H9 (cell line): ENCODE measurements around the gene PSMA3. TPM values are rescaled to one million over a fixed set of nuclear protein-coding genes. Genes with fewer than 3 reads are reported as not detected.

ENCODE experiments used
- DNase-seq: peaks from one replicate; pipeline ENCODE4 v3.0.0-alpha.2; 2017
- H2AFZ ChIP-seq: one replicate; pipeline ENCODE4 v1.6.1; 2013; ENCODE audit warnings: mild to moderate bottlenecking, low read length, control low read depth, moderate library complexity
- H2AK5ac ChIP-seq: 2 replicates; pipeline ENCODE4 v1.6.1; 2013; ENCODE audit warnings: low read length, control low read depth, mixed read lengths; ENCODE audit not compliant: insufficient read length
- H2BK120ac ChIP-seq: one replicate; pipeline ENCODE4 v1.6.1; 2013; ENCODE audit warnings: low read depth, mild to moderate bottlenecking, low read length, control low read depth, inconsistent platforms; ENCODE audit not compliant: poor library complexity, severe bottlenecking
- H2BK12ac ChIP-seq: 2 replicates; pipeline ENCODE4 v1.6.1; 2013; ENCODE audit warnings: low read length, control low read depth, mixed read lengths, low read depth; ENCODE audit not compliant: insufficient read length
- H2BK15ac ChIP-seq: 2 replicates; pipeline ENCODE4 v1.6.1; 2013; ENCODE audit warnings: low read depth, low read length, control low read depth
- H2BK20ac ChIP-seq: one replicate; pipeline ENCODE4 v1.6.1; 2013; ENCODE audit warnings: low read depth, mild to moderate bottlenecking, low read length, control low read depth, inconsistent platforms; ENCODE audit not compliant: poor library complexity, severe bottlenecking
- H2BK5ac ChIP-seq: 2 replicates; pipeline ENCODE4 v1.6.1; 2013; ENCODE audit warnings: low read length, control low read depth, mixed read lengths; ENCODE audit not compliant: insufficient read length
- H3K14ac ChIP-seq: 2 replicates; pipeline ENCODE4 v1.6.1; 2013; ENCODE audit warnings: low read length, control low read depth; ENCODE audit not compliant: insufficient read depth
- H3K18ac ChIP-seq: 2 replicates; pipeline ENCODE4 v1.6.1; 2013; ENCODE audit warnings: low read depth, mild to moderate bottlenecking, mixed read lengths, low read length, control low read depth; ENCODE audit not compliant: insufficient read length
- H3K23ac ChIP-seq: 2 replicates; pipeline ENCODE4 v1.6.1; 2013; ENCODE audit warnings: low read length, control low read depth, mixed read lengths, low read depth; ENCODE audit not compliant: insufficient read length
- H3K23me2 ChIP-seq: 2 replicates; pipeline ENCODE4 v1.6.1; 2013; ENCODE audit warnings: low read depth, mild to moderate bottlenecking, mixed read lengths, low read length, control low read depth; ENCODE audit not compliant: insufficient read length, poor library complexity, severe bottlenecking
- H3K27ac ChIP-seq: 2 replicates; pipeline ENCODE4 v1.5.1; 2013; ENCODE audit warnings: low read length, control low read depth, mixed read lengths, low read depth; ENCODE audit not compliant: insufficient read length
- H3K27me3 ChIP-seq: 2 replicates; pipeline ENCODE4 v1.6.1; 2013; ENCODE audit warnings: low read length, control low read depth, inconsistent platforms; ENCODE audit not compliant: insufficient read depth
- H3K4ac ChIP-seq: 2 replicates; pipeline ENCODE4 v1.6.1; 2013; ENCODE audit warnings: low read depth, mild to moderate bottlenecking, control low read depth, inconsistent platforms, low read length, moderate library complexity
- H3K4me1 ChIP-seq: 2 replicates; pipeline ENCODE4 v1.6.1; 2013; ENCODE audit warnings: low read length, control low read depth, inconsistent platforms; ENCODE audit not compliant: insufficient read depth
- H3K4me2 ChIP-seq: 2 replicates; pipeline ENCODE4 v1.6.1; 2013; ENCODE audit warnings: low read length, control low read depth, mixed read lengths; ENCODE audit not compliant: insufficient read length, insufficient read depth
- H3K56ac ChIP-seq: 2 replicates; pipeline ENCODE4 v1.6.1; 2013; ENCODE audit warnings: low read depth, mild to moderate bottlenecking, mixed read lengths, low read length, control low read depth; ENCODE audit not compliant: insufficient read length
- H3K79me1 ChIP-seq: 2 replicates; pipeline ENCODE4 v1.6.1; 2013; ENCODE audit warnings: low read depth, mild to moderate bottlenecking, moderate library complexity, low read length, control low read depth, inconsistent platforms; ENCODE audit not compliant: insufficient read depth, poor library complexity, severe bottlenecking
- H3K79me2 ChIP-seq: 2 replicates; pipeline ENCODE4 v1.6.1; 2013; ENCODE audit warnings: low read length, control low read depth, inconsistent platforms; ENCODE audit not compliant: insufficient read depth
- H3K9ac ChIP-seq: 2 replicates; pipeline ENCODE4 v1.6.1; 2013; ENCODE audit warnings: low read length, control low read depth, mixed read lengths; ENCODE audit not compliant: insufficient read length; ENCODE audit errors: extremely low read depth
- H3K9me3 ChIP-seq: one replicate; pipeline ENCODE4 v1.6.1; 2013; ENCODE audit warnings: low read depth, low read length, inconsistent platforms; ENCODE audit not compliant: control insufficient read depth
- H3T11ph ChIP-seq: one replicate; pipeline ENCODE4 v1.6.1; 2013; ENCODE audit warnings: mild to moderate bottlenecking, low read length, control low read depth, inconsistent platforms
- H4K20me1 ChIP-seq: one replicate; pipeline ENCODE4 v1.6.1; 2013; ENCODE audit not compliant: control insufficient read depth, insufficient read length, insufficient read depth
- H4K5ac ChIP-seq: 2 replicates; pipeline ENCODE4 v1.6.1; 2013; ENCODE audit warnings: low read depth, mild to moderate bottlenecking, mixed read lengths, low read length, control low read depth; ENCODE audit not compliant: insufficient read length
- H4K8ac ChIP-seq: replicated peaks from 2 replicates; pipeline ENCODE4 v1.6.1; 2013; ENCODE audit warnings: low read length, control low read depth, mixed read lengths, low read depth; ENCODE audit not compliant: insufficient read length
- H4K91ac ChIP-seq: 2 replicates; pipeline ENCODE4 v1.6.1; 2013; ENCODE audit warnings: low read depth, mild to moderate bottlenecking, moderate library complexity, mixed read lengths, low read length, control low read depth; ENCODE audit not compliant: insufficient read length
- H3K27ac Mint-ChIP-seq, 3 experiments: 2 replicates in 2 of 3; 3 replicates in 1 of 3; pipeline ENCODE4 v1.8.0; 2020 to 2021; ENCODE audit warnings: mixed read lengths in 3 of 3, mild to moderate bottlenecking in 1 of 3, moderate library complexity in 1 of 3
- H3K27me3 Mint-ChIP-seq: 2 replicates; pipeline ENCODE4 v1.8.0; 2021; ENCODE audit warnings: low read depth, mild to moderate bottlenecking, moderate library complexity, mixed read lengths
- H3K36me3 Mint-ChIP-seq, 3 experiments: 2 replicates in 2 of 3; 3 replicates in 1 of 3; pipeline ENCODE4 v1.8.0; 2020 to 2021; ENCODE audit warnings: low read depth in 3 of 3, mixed read lengths in 3 of 3; ENCODE audit not compliant: insufficient read depth in 1 of 3
- H3K4me1 Mint-ChIP-seq, 2 experiments: 2 replicates each; pipeline ENCODE4 v1.8.0; 2020; ENCODE audit warnings: mixed read lengths in 2 of 2
- H3K4me3 Mint-ChIP-seq, 2 experiments: 2 replicates in 1 of 2; 3 replicates in 1 of 2; pipeline ENCODE4 v1.8.0; 2020 to 2021; ENCODE audit warnings: mild to moderate bottlenecking in 2 of 2, mixed read lengths in 2 of 2, moderate library complexity in 1 of 2
- H3K9me3 Mint-ChIP-seq, 2 experiments: 2 replicates in 1 of 2; 3 replicates in 1 of 2; pipeline ENCODE4 v1.8.0; 2020; ENCODE audit warnings: mild to moderate bottlenecking in 2 of 2, mixed read lengths in 2 of 2, moderate library complexity in 1 of 2
- CTCF ChIP-seq: fragments of 200-600 bp; sonication (generic); conservative IDR thresholded peaks from 3 replicates; pipeline ENCODE4 v1.8.0; 2021; ENCODE audit warnings: antibody characterized with exemption, mild to moderate bottlenecking
- WGBS: extraction: QIAGEN DNeasy Blood & Tissue Kit; methylation state at CpG from one replicate; pipeline ENCODE4 v1.1.7; 2013; ENCODE audit warnings: missing lambda C conversion rate, low lambda C conversion rate, mixed read lengths; ENCODE audit not compliant: insufficient read length; ENCODE audit errors: extremely low coverage; 5-methylcytosine and 5-hydroxymethylcytosine counted together
- total RNA-seq: library from RNA; stranded (reverse); gene quantifications from 2 replicates; pipeline ENCODE4 v1.2.1, GENCODE V29; 2021

The PSMA3 gene
- total RNA-seq, 1 experiment from 2014 or later: 342 TPM

- Mint-ChIP-seq H3K9me3 (no peaks in the 10 kb centered on the region; a peak in 1 of 5 replicates), H3K27me3 (no peaks in the 10 kb centered on the region), H3K4me1 (peaks cover 11 to 15% of the 10 kb centered on the region in 2 experiments), H3K4me3 (no peak overlapping the region), H3K27ac (no peak overlapping the region), H3K36me3 (peaks cover 26 to 40% (median 34%) of the 10 kb centered on the region in 3 experiments)
- H2BK12ac ChIP-seq: no peak overlapping the region
- H2BK20ac ChIP-seq: no peak overlapping the region
- no peaks in the 10 kb centered on the region for H3K27me3 ChIP-seq
- H4K91ac ChIP-seq: no peak overlapping the region
- no peaks in the 10 kb centered on the region for H3K9me3 ChIP-seq
- no peak overlapping the region for H2AK5ac ChIP-seq
- peak overlapping the region; percentile 2 for H3K18ac ChIP-seq
- no peak overlapping the region for H4K8ac ChIP-seq
- H3K79me2 ChIP-seq: peaks cover 34% of the 10 kb centered on the region; the same call in 1 of the 2 replicates
- no peaks in the 10 kb centered on the region for H4K20me1 ChIP-seq
- DNase-seq: no peak
- no peak overlapping the region for H2BK5ac ChIP-seq
- TF ChIP-seq CTCF: no peak
- peak overlapping the region; percentile 96 for H3K56ac ChIP-seq
- H3K27ac ChIP-seq: peak overlapping the region; percentile 94
- H2AFZ ChIP-seq: no peak overlapping the region
- no peak overlapping the region for H3K14ac ChIP-seq
- H3T11ph ChIP-seq: no peak overlapping the region
- H3K9ac ChIP-seq: peak overlapping the region; percentile 96
- no peaks in the 10 kb centered on the region for H3K4me1 ChIP-seq
- H2BK120ac ChIP-seq: no peak overlapping the region
- H2BK15ac ChIP-seq: no peak overlapping the region
- no peak overlapping the region for H3K4ac ChIP-seq
- H4K5ac ChIP-seq: no peak overlapping the region
- no CpG with 5 or more reads among the region's 10 CpGs for WGBS
- peaks cover 4% of the 10 kb centered on the region for H3K23me2 ChIP-seq
- H3K4me2 ChIP-seq: peak overlapping the region; percentile 57
- H3K23ac ChIP-seq: no peak overlapping the region
- peaks cover 5% of the 10 kb centered on the region for H3K79me1 ChIP-seq
Measured at GRCh38 chr14:58297412-58297761, 52.7 kb downstream of the PSMA3 start.
